Caki2 (cell line): Measurements from ENCODE around the gene SVIL. TPM values are rescaled to one million over a fixed set of nuclear protein-coding genes. Genes with fewer than 3 reads are reported as not detected.
"Not testable (repeated sequence)": the region's sequence is repeated elsewhere in the genome, so short reads cannot be mapped to it uniquely, and the experiment has no call there.

Experiments
- DNase-seq: peaks from one replicate; pipeline ENCODE4 v3.0.0-alpha.2; 2015; ENCODE audit warnings: low read depth
- in situ Hi-C: cut with HindIII; loops from 2 replicates; pipeline ENCODE4 v1.10.0; 2016; ENCODE audit warnings: low sequenced_read_pairs, low pct_unique_long_range_greater_than_20kb, mixed read lengths
- total RNA-seq: library from RNA; depleted of rRNA; stranded (reverse); fragments of >200 nt; shearing (Covaris generic); gene quantifications from 2 replicates; pipeline ENCODE4 v1.2.3, GENCODE V29; 2014; ENCODE audit warnings: low replicate concordance

The SVIL gene
- total RNA-seq, 1 experiment from 2014 or later = 59.4 TPM

- in situ Hi-C loops = no loop called here
Observed at GRCh38 chr10:29610876-29611647, 23.7 kb downstream of the SVIL start.

GRCh38 chr10:29610331-29610730 lies 24.4 kb downstream of the SVIL start:
- in situ Hi-C loops, DNase-seq: not testable (repeated sequence)

More at GRCh38 chr10:29610876-29611647, 23.7 kb downstream of the SVIL start:
- DNase-seq = peak; percentile 47

- in situ Hi-C loops = no loop called here
Observed at GRCh38 chr10:29609696-29610095, 25.1 kb downstream of the SVIL start.

GRCh38 chr10:29608476-29609301 lies 26.1 kb downstream of the SVIL start:
- in situ Hi-C loops = no loop called here
- no peak for DNase-seq

More at GRCh38 chr10:29609696-29610095, 25.1 kb downstream of the SVIL start:
- DNase-seq = no peak

- in situ Hi-C loops = no loop called here
Observed at GRCh38 chr10:29608062-29608461, 26.7 kb downstream of the SVIL start.

GRCh38 chr10:29607576-29607975 lies 27.2 kb downstream of the SVIL start:
- no peak for DNase-seq
- in situ Hi-C loops = no loop called here

More at GRCh38 chr10:29608062-29608461, 26.7 kb downstream of the SVIL start:
- DNase-seq = no peak

- DNase-seq, in situ Hi-C loops: not testable (repeated sequence)
Observed at GRCh38 chr10:29606693-29607092, 28.1 kb downstream of the SVIL start.

GRCh38 chr10:29604291-29604825 lies 30.4 kb downstream of the SVIL start:
- DNase-seq = no peak
- in situ Hi-C loops = no loop called here

GRCh38 chr10:29603223-29603896 lies 31.4 kb downstream of the SVIL start:
- in situ Hi-C loops = no loop called here

GRCh38 chr10:29600821-29601220 lies 34.0 kb downstream of the SVIL start:
- in situ Hi-C loops = no loop called here
- DNase-seq = no peak

More at GRCh38 chr10:29603223-29603896, 31.4 kb downstream of the SVIL start:
- no peak for DNase-seq

GRCh38 chr10:29600067-29600466 lies 34.7 kb downstream of the SVIL start:
- in situ Hi-C loops = no loop called here
- peak; percentile 42 for DNase-seq

- in situ Hi-C loops = no loop called here
- no peak for DNase-seq
Observed at GRCh38 chr10:29598851-29599311, 35.9 kb downstream of the SVIL start.

GRCh38 chr10:29596826-29597225 lies 37.9 kb downstream of the SVIL start:
- in situ Hi-C loops = no loop called here
- no peak for DNase-seq

- no peak for DNase-seq
- in situ Hi-C loops = no loop called here
Observed at GRCh38 chr10:29596356-29596755, 38.4 kb downstream of the SVIL start.

- in situ Hi-C loops = no loop called here
- DNase-seq = peak; percentile 64
Observed at GRCh38 chr10:29595636-29596225, 39.0 kb downstream of the SVIL start.

- in situ Hi-C loops = no loop called here
- DNase-seq = no peak
Observed at GRCh38 chr10:29595146-29595545, 39.6 kb downstream of the SVIL start.

GRCh38 chr10:29591651-29591968 lies 43.2 kb downstream of the SVIL start:
- in situ Hi-C loops = no loop called here
- no peak for DNase-seq
